Erythroblast (primary cell): ENCODE data around the gene CSNK2A1.

Source experiments
- DNase-seq, 2 experiments: peaks; one replicate each; lab custom pipeline; 2025; lab: John Stamatoyannopoulos, UW
- GATA1 ChIP-seq: IDR thresholded peaks from 2 replicates; pipeline ENCODE4 v1.6.1; 2011; ENCODE audit warnings: low read depth, mild to moderate bottlenecking, control low read depth, low read length, moderate library complexity
- POLR2A ChIP-seq: IDR thresholded peaks from 2 replicates; pipeline ENCODE4 v1.6.1; 2011; ENCODE audit warnings: mild to moderate bottlenecking, low read length

Gene CSNK2A1

GRCh38 chr20:555976-556385 lies 12.4 kb upstream of the CSNK2A1 start:
- TF ChIP-seq GATA1 (no peak), POLR2A (no peak)

DNA sequence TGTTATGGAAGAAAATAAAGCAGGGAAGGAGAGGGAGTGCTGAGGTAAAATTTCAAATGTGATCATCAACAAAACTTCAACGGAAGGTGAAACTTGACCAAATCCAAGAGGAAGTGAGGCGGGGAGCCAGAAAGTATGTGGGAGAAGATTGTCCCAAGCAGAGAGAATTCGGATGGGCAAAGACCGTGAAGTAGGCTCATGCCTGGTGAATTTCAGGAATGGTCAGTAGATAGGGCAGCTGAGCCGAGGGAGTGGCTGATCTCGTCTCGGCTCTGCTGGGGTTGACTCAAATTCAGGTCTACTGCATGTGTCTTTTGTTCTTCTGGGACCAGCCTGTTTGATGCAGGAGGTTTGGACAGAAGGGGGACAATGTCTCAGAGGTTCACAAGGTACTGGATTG lies 7.0 kb upstream of the CSNK2A1 start:
- no peak for TF ChIP-seq POLR2A
- no peak for TF ChIP-seq GATA1

More at GRCh38 chr20:555976-556385, 12.4 kb upstream of the CSNK2A1 start:
- peak; percentile 54 to 66 for DNase-seq

DNA sequence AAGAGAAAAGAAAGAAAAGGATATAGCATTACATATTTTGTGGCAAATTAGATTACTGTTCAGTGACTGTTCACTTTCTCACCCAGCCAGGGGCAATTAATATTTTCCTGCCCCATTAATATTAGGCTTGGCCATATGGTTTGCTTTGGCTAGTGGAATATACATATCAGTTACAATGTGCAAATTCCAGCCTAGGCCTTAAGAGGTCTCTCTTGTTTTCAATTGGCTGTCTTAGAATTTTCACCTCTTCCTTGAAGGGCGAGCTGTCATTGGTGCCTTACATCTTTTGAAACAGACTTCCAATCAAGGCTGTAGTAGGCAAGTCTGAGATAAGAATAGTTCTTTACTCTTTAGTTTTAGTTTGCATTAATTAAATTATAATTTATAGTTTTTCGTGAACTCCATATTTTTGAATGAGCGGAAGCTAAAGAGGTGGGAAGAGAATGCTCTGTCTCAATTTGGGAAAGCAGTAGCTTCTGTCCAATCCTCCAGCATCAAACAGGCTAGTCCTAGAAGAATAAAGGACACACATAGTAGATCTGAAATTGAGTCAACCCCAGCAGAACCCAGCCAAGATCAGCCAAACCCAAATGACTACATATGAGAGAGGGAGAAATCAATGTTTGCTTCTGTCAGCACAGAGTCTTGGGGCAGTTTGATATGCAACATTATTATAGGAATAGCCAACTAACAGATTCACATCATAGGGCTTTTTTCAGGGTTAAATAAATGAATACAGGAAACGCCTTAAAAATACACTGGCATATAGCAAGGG lies 6.3 kb upstream of the CSNK2A1 start:
- peak in 1 of 2 experiments; percentile 14 for DNase-seq
- TF ChIP-seq GATA1 (no peak), POLR2A (no peak)

More for the DNA sequence above, 7.0 kb upstream of the CSNK2A1 start:
- no peak for DNase-seq

GRCh38 chr20:548906-549305 lies 5.3 kb upstream of the CSNK2A1 start:
- TF ChIP-seq POLR2A (no peak), GATA1 (no peak)
- no peak for DNase-seq

DNA sequence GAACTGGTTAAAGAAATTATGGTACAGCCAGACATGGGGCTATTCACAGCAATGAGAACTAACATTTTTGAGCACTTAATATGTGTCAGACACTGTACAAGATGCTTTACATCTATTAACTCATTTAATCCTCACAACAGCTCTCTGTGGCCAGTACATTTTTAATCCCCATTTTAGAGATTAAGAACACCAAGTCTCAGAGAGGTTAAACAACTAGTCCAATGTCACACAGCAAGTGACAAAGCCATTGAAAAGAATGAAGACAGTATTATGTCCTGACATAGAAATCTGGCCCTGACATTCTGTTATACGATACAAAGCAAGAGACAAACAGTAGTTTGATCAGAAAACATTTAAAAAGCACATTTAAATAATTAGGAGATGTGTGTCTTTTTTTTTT lies 3.8 kb upstream of the CSNK2A1 start:
- TF ChIP-seq POLR2A, result no peak
- TF ChIP-seq GATA1, result no peak
- no peak for DNase-seq

DNA sequence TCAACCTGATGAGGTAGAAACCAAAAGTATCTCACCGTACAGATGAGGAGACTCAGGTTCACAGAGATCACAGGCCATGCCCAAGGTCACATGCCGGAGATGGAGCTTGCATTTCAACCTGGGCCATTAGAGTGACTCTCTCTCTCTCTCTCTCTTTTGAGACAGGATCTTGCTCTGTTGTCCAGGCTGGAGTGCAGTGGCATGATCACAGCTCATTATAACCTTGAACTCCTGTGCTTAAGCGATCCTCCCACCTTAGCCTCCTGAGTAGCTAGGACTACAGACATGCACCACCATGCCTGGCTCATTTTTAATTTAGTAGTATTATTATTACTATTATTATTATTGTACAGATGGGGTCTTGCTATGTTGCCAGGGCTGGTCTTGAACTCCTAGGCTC lies 2.8 kb upstream of the CSNK2A1 start:
- no peak for DNase-seq
- TF ChIP-seq POLR2A (no peak), GATA1 (no peak)

DNA sequence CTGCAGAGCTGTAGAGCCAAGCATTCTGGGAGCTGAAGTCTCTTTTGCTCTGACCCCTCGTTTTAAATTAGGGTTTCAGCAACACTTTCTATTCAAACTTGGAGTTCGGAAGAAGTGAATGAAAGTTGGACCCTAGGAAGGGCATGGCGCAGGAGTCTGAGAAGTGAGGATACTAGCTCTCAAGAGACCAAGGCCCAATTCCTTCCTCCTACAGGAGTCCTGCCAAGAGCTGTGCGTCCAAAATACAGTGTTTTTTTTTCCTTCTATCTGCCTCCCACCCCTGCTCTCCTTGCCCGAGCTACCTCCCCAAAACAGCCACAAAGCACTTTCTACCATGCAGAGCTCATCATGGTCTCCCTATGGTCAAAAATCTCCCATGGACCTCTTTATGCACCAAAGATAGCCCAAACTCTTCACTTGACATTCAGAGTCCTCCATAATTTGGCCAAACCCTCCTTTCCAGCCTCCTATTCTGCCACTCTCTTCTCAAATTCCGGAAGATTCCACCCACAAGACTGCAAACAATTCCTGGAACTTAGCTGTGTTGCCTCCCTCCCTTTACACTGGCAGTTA lies 649 bp upstream of the CSNK2A1 start:
- no peak for DNase-seq
- TF ChIP-seq POLR2A, result no peak
- no peak for TF ChIP-seq GATA1

GRCh38 chr20:542777-543368 lies 717 bp downstream of the CSNK2A1 start:
- peak in 1 of 2 experiments; percentile 77 for DNase-seq
- no peak for TF ChIP-seq POLR2A
- TF ChIP-seq GATA1, result no peak

DNA sequence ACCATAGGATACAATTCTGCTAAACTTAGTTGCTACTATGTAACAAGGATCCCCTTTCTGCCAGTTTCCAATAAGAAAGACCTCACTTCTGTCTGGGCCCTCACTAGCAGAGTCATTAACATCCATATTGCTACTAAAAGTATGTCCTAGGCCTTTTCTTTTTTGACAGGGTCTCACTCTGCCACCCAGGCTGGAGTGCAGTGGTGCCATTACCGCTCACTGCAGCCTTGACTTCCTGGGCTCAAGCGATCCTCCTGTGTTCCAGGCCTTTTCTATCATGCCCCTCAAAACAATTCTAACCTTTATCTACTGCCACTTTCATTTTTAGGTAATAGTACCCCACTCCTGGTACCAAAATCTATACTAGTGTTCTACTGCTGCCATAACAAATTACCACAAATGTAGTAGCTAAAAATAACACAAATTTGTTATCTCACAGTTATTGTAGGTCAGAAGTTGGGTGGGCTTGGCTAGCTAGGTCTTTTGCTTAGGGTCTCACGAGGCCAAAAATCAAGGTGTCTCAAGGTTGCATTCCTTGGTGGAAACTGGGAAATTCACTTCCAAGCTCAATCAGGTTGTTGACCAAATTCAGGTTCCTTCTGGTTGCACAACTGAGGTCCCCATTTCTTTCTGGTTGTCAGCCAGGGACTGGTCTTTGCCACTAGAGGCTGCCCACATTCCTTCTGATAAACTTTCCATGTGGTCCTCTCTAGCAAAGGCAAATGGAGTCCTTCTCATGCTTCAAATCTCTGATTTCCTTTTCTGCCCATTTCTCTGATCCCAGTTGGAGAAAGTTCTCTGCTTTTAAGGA lies 3.0 kb downstream of the CSNK2A1 start:
- TF ChIP-seq POLR2A (no peak), GATA1 (no peak)
- peak in 1 of 2 experiments; percentile 20 for DNase-seq

- TF ChIP-seq GATA1 (no peak), POLR2A (no peak)
- DNase-seq, result peak in 1 of 2 experiments; percentile 21
Observed at GRCh38 chr20:539848-540247, 3.7 kb downstream of the CSNK2A1 start.

DNA sequence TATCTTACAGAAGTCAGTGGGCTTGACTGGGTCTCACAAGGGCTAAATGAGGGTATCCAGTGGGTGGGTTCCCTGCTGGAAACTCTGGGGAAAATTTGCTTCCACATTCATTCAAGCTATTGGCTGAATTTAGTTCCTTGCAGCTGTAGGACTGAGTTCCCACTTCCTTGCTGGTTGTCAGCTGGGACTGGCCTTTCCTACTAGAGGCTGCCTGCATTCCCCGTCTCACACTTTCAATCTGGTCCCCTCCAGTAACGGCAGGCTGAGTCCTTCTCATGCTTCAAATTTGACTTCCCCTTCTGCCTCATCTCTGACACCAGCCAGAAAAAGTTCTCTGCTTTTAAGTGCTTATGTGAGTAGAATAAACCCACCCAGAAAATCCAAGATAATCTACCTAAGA lies 4.4 kb downstream of the CSNK2A1 start:
- TF ChIP-seq POLR2A (no peak), GATA1 (no peak)
- DNase-seq, result no peak

DNA sequence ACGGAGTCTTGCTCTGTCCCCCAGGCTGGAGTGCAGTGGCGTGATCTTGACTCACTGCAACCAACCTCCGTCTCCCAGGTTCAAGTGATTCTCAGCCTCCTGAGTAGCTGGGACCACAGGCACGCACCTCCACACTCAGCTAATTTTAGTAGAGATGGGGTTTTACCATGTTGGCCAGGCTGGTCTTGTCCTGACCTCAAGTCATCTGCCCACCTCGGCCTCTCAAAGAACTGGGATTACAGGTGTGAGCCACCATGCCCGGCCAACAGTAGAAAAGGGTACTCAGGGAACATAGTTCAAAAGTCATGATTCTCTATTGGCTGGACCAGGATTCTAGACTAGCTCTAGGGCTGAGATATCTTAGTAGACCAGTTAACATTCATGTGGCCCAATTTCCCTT lies 5.6 kb downstream of the CSNK2A1 start:
- DNase-seq, result no peak
- TF ChIP-seq POLR2A (no peak), GATA1 (no peak)

GRCh38 chr20:536426-537010 lies 7.1 kb downstream of the CSNK2A1 start:
- peak; percentile 65 to 79 for DNase-seq
- TF ChIP-seq GATA1 (no peak), POLR2A (no peak)
